GM18861 (cell line): Measurements from ENCODE around the gene IFIT1B.
"Not testable (repeated sequence)": the region's sequence is repeated elsewhere in the genome, so short reads cannot be mapped to it uniquely, and the experiment has no call there.

Source experiments
- ATAC-seq: cut with Tn5 transposase; IDR thresholded peaks from one replicate; pipeline ENCODE4 v1.9.1; 2021; ENCODE audit not compliant: unreplicated experiment

The IFIT1B gene

DNA sequence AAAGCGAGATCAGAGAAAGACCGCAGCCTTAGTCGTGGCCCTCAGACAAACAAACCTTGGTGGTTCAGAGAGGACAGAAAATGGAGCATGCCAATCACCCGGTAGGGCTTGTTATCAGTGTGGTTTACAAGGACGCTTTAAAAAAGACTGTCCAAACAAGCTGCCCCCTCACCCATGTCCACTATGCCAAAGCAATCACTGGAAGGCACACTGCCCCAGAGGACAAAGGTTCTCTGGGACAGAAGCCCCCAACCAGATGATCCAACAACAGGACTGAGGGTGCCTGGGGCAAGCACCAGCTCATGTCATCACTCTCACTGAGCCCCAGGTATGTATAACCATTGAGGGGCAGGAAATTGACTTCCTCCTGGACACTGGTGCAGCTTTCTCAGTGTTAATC, 31.4 kb downstream of the IFIT1B start:
- not testable (repeated sequence) for ATAC-seq

DNA sequence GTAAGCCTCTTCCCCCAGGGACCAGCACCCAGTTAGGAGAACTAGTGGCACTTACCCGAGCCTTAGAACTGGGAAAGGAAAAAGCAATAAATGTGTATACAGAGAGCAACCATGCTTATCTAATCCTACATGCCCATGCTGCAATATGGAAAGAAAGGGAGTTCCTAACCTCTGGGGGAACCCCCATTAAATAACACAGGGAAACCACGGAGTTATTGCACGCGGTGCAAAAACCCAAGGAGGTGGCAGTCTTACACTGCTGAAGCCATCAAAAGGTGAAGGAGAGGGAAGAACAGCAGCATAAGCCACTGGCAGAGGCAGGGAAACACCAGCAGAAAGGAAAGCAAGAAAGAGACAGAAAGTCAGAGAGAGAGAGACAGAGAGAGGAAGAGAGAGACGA, 32.7 kb downstream of the IFIT1B start:
- not testable (repeated sequence) for ATAC-seq

GRCh38 chr10:89411135-89411534, 33.3 kb downstream of the IFIT1B start:
- ATAC-seq, result not testable (repeated sequence)

DNA sequence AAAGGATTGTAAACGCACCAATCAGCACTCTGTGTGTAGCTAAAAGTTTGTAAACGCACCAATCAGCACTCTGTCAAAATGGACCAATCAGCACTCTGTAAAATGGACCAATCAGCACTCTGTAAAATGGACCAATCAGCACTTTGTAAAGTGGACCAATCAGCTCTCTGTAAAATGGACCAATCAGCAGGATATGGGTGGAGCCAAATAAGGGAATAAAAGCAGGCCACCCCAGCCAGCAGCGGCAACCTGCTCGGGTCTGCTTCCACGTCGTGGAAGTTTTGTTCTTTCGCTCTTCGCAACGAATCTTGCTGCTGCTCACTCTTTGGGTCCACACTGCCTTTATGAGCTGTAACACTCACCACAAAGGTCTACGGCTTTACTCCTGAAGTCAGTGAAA, 34.4 kb downstream of the IFIT1B start:
- not testable (repeated sequence) for ATAC-seq

- no peak for ATAC-seq
These were observed 35.6 kb downstream of the IFIT1B start for GRCh38 chr10:89413398-89413912.

DNA sequence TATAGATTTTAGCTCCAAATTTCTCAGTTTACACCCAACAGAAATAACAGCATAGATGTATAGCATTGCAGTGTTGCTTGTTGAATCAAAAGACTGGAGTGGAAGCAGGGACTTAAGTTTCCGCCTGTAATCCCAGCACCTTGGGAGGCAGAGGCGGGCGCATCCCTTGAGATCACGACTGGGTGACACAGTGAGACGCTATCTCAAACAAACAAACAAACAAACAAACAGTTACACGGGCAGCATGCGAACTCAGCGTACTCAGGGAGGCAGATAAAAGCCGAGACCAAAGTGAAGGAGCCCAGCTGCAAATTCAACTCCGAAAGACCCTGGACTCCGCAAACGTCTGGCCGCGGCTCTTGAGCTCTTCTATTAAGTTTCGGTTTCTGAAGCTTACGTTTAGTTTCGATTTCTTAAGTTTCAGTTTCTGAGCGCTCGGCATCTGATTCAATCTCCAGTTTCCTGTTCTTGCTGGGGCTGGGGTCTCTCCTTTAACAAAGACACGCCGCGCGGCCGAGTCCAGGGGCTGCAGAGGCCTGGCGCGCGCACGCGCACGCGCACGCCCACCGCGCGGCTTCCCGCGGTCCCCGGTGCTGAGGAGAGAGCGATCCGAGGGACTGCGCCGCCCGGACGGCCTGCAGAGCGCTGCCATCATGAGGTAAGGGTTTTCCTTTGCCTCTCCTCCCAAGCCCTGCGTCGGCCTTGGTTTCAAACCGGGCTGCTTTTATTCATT, 36.5 kb downstream of the IFIT1B start, which contains the start of gene IFIT5:
TSS of gene IFIT5 (plus strand) at position 423 of the 733 bp plus-strand sequence. CDS start at position 654, 231 bp downstream.
- peak; percentile 64 for ATAC-seq

DNA sequence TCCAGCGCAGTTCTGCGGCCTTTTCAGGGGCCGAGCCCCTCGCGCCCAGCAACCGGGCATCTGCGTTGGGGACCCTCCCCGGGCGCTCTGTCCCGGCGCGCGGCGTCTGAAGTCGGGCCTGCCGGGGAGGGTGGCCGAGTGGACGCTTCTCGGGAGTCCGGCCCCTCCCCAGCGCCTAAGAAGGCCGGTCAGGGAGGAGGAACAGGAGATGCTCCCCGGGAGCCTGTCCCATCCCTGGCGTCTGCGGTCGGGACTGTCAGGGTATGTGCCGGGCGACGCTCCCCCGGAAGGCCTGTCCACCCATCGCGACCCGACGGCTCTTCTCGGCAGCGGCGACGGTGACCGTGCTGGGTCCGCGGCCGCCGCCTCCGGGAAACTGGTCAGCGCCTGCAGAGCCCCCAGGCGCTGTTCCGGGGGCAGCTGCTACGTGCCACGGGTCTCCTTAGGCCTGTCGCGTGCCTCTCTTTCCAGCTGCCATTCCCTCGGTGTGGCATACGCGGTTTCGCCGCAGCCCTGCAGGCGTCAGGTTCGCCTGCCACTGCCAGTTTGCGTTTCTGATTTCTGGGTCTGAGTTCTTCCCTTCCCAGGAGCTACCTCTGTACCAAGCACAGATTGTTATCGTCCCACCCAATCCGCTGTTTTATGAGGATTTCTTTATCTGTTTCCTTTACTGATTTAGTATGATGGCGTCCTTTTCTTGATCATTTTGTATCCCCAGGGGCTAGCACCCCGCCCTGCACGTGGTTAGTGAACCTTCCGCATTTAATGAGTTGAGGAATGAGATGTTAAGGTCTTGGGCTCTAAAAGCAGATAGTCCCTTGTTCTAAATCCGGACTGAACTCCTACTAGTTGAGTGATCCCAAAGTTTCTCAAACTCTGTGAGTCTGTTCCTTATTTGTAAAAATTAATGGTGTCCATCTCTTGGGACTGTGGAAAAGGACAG, 37.3 kb downstream of the IFIT1B start:
- ATAC-seq, result peak; percentile 27

GRCh38 chr10:89416465-89416864, 38.6 kb downstream of the IFIT1B start:
- ATAC-seq, result no peak

DNA sequence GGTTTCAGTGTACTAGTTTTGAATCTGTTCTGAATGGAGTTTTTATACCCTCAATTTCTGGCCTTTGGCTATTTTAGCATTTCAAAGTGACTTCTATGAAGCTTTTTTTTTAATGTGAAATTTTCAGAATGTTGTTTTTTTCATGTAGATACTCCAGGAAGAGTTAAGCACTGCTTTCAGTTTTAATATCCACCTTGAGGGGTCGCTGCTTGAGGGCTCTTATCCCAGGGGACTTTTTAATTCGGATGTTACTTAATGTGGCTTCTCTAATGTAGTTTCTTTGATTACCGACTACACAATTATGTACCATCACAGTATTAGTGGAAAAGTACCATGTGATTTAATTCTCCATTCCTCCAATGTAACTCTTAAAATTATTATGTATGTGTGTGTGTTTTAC, 41.7 kb downstream of the IFIT1B start:
- no peak for ATAC-seq

GRCh38 chr10:89421018-89421476, 43.2 kb downstream of the IFIT1B start:
- no peak for ATAC-seq

GRCh38 chr10:89425000-89425399, 47.1 kb downstream of the IFIT1B start:
- ATAC-seq, result no peak

- ATAC-seq, result no peak
These were observed 48.5 kb downstream of the IFIT1B start for GRCh38 chr10:89426230-89426868.

- ATAC-seq, result no peak
These were observed 49.8 kb downstream of the IFIT1B start for GRCh38 chr10:89427629-89428028.

- no peak for ATAC-seq
These were observed 51.0 kb downstream of the IFIT1B start for GRCh38 chr10:89428877-89429276.

GRCh38 chr10:89431977-89432376, 54.1 kb downstream of the IFIT1B start:
- ATAC-seq, result no peak
